KBM-7 (cell line): ENCODE results near the gene PICALM.

Source experiments
- DNase-seq: peaks from one replicate; pipeline ENCODE4 v3.0.0-alpha.2; 2015
- in situ Hi-C: fragments of 300-500 bp; cut with MboI; formaldehyde crosslinking; loops from 2 replicates; pipeline ENCODE4 v1.14.3; 2020; ENCODE audit warnings: low sequenced_read_pairs, low pct_unique_long_range_greater_than_20kb, mixed read lengths

Gene PICALM

DNA sequence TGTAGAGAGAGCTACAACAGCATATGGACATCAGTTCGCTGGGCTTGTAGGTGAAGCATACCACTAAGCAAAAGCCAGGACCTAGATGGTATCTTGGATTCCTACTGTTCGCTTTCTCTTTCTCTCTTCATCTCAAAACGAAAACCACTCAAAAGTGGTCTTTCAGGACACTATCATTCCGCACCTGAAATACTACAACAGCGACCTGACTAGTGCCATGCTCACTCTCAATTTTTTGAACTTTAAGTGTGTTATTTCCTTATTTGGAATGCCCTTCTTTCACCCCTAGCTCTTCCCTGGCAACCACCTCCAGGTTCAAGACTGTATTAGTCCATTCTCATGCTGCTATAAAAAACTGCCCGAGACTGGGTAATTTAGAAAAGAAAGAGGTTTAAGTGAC, 154.5 kb downstream of the PICALM start:
- no peak for DNase-seq
- in situ Hi-C loops = no loop called here

GRCh38 chr11:85913513-85913912, 155.4 kb downstream of the PICALM start:
- no peak for DNase-seq
- in situ Hi-C loops = no loop called here

DNA sequence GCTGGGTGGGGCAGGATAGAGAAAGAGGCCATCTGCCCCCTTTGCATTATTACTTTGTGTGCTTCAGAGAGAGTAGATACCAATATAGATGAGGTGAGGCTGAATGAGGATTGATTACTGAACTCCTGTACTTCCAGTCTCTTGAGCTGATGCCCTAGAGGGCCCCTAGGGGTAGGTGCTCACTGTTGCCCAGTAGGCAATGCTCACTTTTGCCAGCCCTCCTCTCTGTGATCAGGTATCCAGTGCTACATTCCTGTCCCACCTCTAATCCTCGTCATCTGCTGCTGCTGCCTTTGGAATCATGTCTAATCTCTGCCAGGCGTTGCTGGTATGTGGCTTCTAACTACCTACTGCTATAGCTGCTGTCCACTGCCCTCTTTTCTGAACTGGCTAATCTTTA, 156.5 kb downstream of the PICALM start:
- in situ Hi-C loops = no loop called here
- no peak for DNase-seq
